HepG2 (cell line): ENCODE results near the gene PIK3R5. TPM values are rescaled to one million over a fixed set of nuclear protein-coding genes. Genes with fewer than 3 reads are reported as not detected.

ENCODE experiments used
- ATAC-seq: fragments of 200-7000 bp; cut with Tn5 transposase; 3 replicates; pipeline ENCODE4 v1.9.1; 2020; ENCODE audit warnings: mild to moderate bottlenecking, moderate library complexity
- BruUV-seq: library from RNA; stranded (reverse); fragments of 400-500 nt; replicated peaks from 2 replicates; lab custom pipeline; 2021; lab: Mats Ljungman, UMichigan
- CTCF ChIA-PET: fragments of 300-600 bp; formaldehyde crosslinking; extraction: SDS; loops from one replicate; lab custom pipeline; 2021; ENCODE audit warnings: low total read pairs, inconsistent platforms, low intra/inter-chr PET ratio; lab: Yijun Ruan, JAX
- POLR2A ChIA-PET: fragments of 350-600 bp; sonication (Branson Sonifier 250); formaldehyde crosslinking; loops from one replicate; lab custom pipeline; 2020; ENCODE audit warnings: antibody characterized with exemption, inconsistent platforms; lab: Yijun Ruan, JAX
- DNase-seq: peaks from one replicate; pipeline ENCODE4 v3.0.0-alpha.2; 2015; ENCODE audit warnings: low spot score
- FAIRE-seq: peaks from 3 replicates; lab custom pipeline; 2011; peaks lifted over from hg19 to GRCh38; lab: Jason Lieb, UNC
- H2AFZ ChIP-seq: one replicate; pipeline ENCODE4 v1.6.1; 2011; ENCODE audit warnings: low read length, inconsistent platforms
- H3K27ac ChIP-seq: fragments of 300-600 bp; 3 replicates; pipeline ENCODE4 v1.8.0; 2011; ENCODE audit warnings: mixed run types, mild to moderate bottlenecking, mixed read lengths, low read length, inconsistent platforms; ENCODE audit not compliant: insufficient read depth; ENCODE audit errors: extremely low read length
- H3K27me3 ChIP-seq, 2 experiments: fragments of 200-600 bp in 1 of 2; 2 replicates in 1 of 2; 3 replicates in 1 of 2; pipeline versions ENCODE4 v1.6.0 to v1.8.0; 2011; ENCODE audit warnings: low read length in 2 of 2, mild to moderate bottlenecking in 2 of 2, moderate library complexity in 2 of 2, inconsistent platforms in 1 of 2; ENCODE audit not compliant: insufficient read depth in 2 of 2, control insufficient read depth in 1 of 2
- H3K36me3 ChIP-seq, 2 experiments: fragments of 200-600 bp in 1 of 2; replicated peaks in 1 of 2; 2 replicates in 1 of 2; 3 replicates in 1 of 2; pipeline versions ENCODE4 v1.5.1 to v1.8.0; 2011; ENCODE audit warnings: low read length in 2 of 2, inconsistent platforms in 1 of 2; ENCODE audit not compliant: insufficient read depth in 2 of 2, control insufficient read depth in 1 of 2
- H3K4me1 ChIP-seq: 2 replicates; pipeline ENCODE4 v1.5.1; 2012; ENCODE audit warnings: low read length, inconsistent platforms; ENCODE audit not compliant: insufficient read depth
- H3K4me2 ChIP-seq: 2 replicates; pipeline ENCODE4 v1.6.0; 2011; ENCODE audit warnings: low read depth, low read length, inconsistent platforms
- H3K4me3 ChIP-seq, 3 experiments: fragments of 200-600 bp in 1 of 3; sonication (generic), shearing (Covaris generic) in 1 of 3; replicated peaks in 1 of 3; 2 replicates each; pipeline ENCODE4 v1.5.1; 2011 to 2016; ENCODE audit warnings: low read length in 3 of 3, inconsistent platforms in 2 of 3, low read depth in 2 of 3, mild to moderate bottlenecking in 2 of 3, control low read depth in 1 of 3, mixed read lengths in 1 of 3; ENCODE audit not compliant: insufficient read depth in 1 of 3
- H3K79me2 ChIP-seq: one replicate; pipeline ENCODE4 v1.6.1; 2011; ENCODE audit warnings: low read length, inconsistent platforms; ENCODE audit not compliant: insufficient read depth
- H3K9ac ChIP-seq: 2 replicates; pipeline ENCODE4 v1.6.0; 2011; ENCODE audit warnings: mild to moderate bottlenecking, low read depth, low read length, inconsistent platforms; ENCODE audit not compliant: insufficient read depth
- H3K9me3 ChIP-seq: 2 replicates; pipeline ENCODE4 v1.5.1; 2012; ENCODE audit warnings: mild to moderate bottlenecking, low read length
- H4K20me1 ChIP-seq: 2 replicates; pipeline ENCODE4 v1.6.0; 2011; ENCODE audit warnings: inconsistent platforms, mild to moderate bottlenecking, low read length, moderate library complexity; ENCODE audit not compliant: insufficient read depth
- BATF2 ChIP-seq: sonication (generic); formaldehyde crosslinking; IDR thresholded peaks from 2 replicates; pipeline ENCODE4 v1.8.0; 2022; ENCODE audit warnings: mild to moderate bottlenecking, missing genetic modification reagents, moderate library complexity
- FOXC1 ChIP-seq: sonication (generic); formaldehyde crosslinking; IDR thresholded peaks from 2 replicates; pipeline ENCODE4 v1.8.0; 2022; ENCODE audit warnings: mild to moderate bottlenecking, missing genetic modification reagents, borderline replicate concordance
- JUN ChIP-seq: sonication (generic); formaldehyde crosslinking; IDR thresholded peaks from 2 replicates; pipeline ENCODE4 v1.4.0; 2020; ENCODE audit warnings: mild to moderate bottlenecking, missing genetic modification reagents
- MTF2 ChIP-seq: sonication (generic); formaldehyde crosslinking; IDR thresholded peaks from 2 replicates; pipeline ENCODE4 v1.5.0; 2020; ENCODE audit warnings: missing genetic modification reagents, borderline replicate concordance
- NFE2L2 ChIP-seq: fragments of 150-350 bp; IDR thresholded peaks from 2 replicates; pipeline ENCODE4 v1.6.1; 2014; ENCODE audit warnings: low read length
- RXRB ChIP-seq: IDR thresholded peaks from 2 replicates; pipeline ENCODE4 v1.6.1; 2016; ENCODE audit warnings: borderline replicate concordance, missing genetic modification reagents, missing compliant biosample characterization
- SMAD9 ChIP-seq: sonication (generic); formaldehyde crosslinking; IDR thresholded peaks from 2 replicates; pipeline ENCODE4 v1.5.1; 2020; ENCODE audit warnings: mild to moderate bottlenecking, missing genetic modification reagents
- ZMYM4 ChIP-seq: sonication (generic); formaldehyde crosslinking; IDR thresholded peaks from 2 replicates; pipeline ENCODE4 v1.8.1; 2023; ENCODE audit warnings: mild to moderate bottlenecking, missing genetic modification reagents
- ZNF598 ChIP-seq: sonication (generic); formaldehyde crosslinking; IDR thresholded peaks from 2 replicates; pipeline ENCODE4 v1.5.1; 2020; ENCODE audit warnings: mild to moderate bottlenecking, missing genetic modification reagents, borderline replicate concordance
- ZNF709 ChIP-seq: sonication (generic); formaldehyde crosslinking; IDR thresholded peaks from 2 replicates; pipeline ENCODE4 v1.5.0; 2020; ENCODE audit warnings: mild to moderate bottlenecking, missing genetic modification reagents
- WGBS: methylation state at CpG from one replicate; pipeline ENCODE4 v1.1.6; 2017; ENCODE audit warnings: low lambda C conversion rate; 5-methylcytosine and 5-hydroxymethylcytosine counted together
- in situ Hi-C: cut with HindIII; loops from 2 replicates; pipeline ENCODE4 v1.10.0; 2017; ENCODE audit warnings: low pct_unique_long_range_greater_than_20kb; ENCODE audit not compliant: extremely low pct_ligation_motif_present
- intact Hi-C: fragments of 100-400 bp; cut with micrococcal nuclease; formaldehyde crosslinking; loops from one replicate; pipeline ENCODE4 v1.10.0; 2022; ENCODE audit not compliant: unreplicated experiment
- polyA plus RNA-seq, 8 experiments: library from polyadenylated mRNA; depleted of rRNA in 3 of 8; stranded (reverse) in 7 of 8; unstranded in 1 of 8; fragments of >200 nt; fragmentation: Illumina TruSeq in 4 of 8; extraction: Trizol in 4 of 8; gene quantifications; 2 replicates each; pipeline versions ENCODE4 v1.2.1 to v1.2.3, GENCODE V29; 2011 to 2016; ENCODE audit warnings: low read depth in 4 of 8, missing spikeins in 1 of 8, mixed read lengths in 1 of 8; ENCODE audit not compliant: insufficient read depth in 1 of 8
- total RNA-seq, 5 experiments: library from RNA; depleted of rRNA; stranded (reverse); fragments of >200 nt; fragmentation: Illumina TruSeq; extraction: Trizol; gene quantifications; 2 replicates each; pipeline ENCODE4 v1.2.3, GENCODE V29; 2016; ENCODE audit warnings: low read depth in 1 of 5
- TF ChIP-seq, protein P1 (sequence below): sonication (generic); formaldehyde crosslinking; IDR thresholded peaks from 2 replicates; pipeline ENCODE4 v1.4.0; 2020; ENCODE audit warnings: missing genetic modification reagents

The PIK3R5 gene
- total and polyA plus RNA-seq, 2 of the 13 experiments (the other 11 are each of a cell fraction or from before 2014, with no cell fraction given), result not detected

DNA sequence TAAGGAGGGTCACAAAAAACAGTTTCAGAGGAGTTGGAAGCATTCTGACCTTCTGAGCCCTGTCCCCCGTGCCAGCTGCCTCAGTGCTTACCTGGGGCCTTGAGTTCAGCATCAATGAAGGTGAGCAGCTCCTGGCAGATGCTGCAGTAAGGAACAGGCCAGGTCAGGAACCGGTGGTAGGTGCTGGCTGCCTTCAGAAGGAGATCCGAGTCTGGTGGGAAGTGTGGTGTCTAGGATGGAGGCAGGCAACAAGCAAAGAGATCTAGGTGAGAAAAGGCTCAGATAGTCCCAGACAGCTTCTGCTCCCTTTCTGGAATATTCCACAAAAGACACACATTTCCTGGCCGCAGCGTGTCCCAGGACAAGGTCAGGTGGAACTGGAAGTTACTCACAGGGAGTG, 60.8 kb downstream of the PIK3R5 start:
- Histone ChIP-seq H3K4me2 (no peak overlapping the region), H3K9ac (no peak overlapping the region), H3K36me3 (no peaks in the 10 kb centered on the region), H4K20me1 (no peaks in the 10 kb centered on the region), H3K4me1 (no peaks in the 10 kb centered on the region), H3K27me3 (peaks cover 5 to 12% of the 10 kb centered on the region in 2 experiments; a peak in 3 of 5 replicates), H3K27ac (no peak overlapping the region), H3K9me3 (no peaks in the 10 kb centered on the region), H2AFZ (no peak overlapping the region), H3K79me2 (no peaks in the 10 kb centered on the region), H3K4me3 (no peak overlapping the region)
- WGBS, result 5% methylated on average over 4 of the region's 5 CpGs
- no TSS peak for BruUV-seq
- no peak for FAIRE-seq
- in situ Hi-C loops (no loop called here), intact Hi-C loops (no loop called here)
- no peak for DNase-seq
- ATAC-seq, result no peak
- ChIA-PET CTCF (no interaction called here), POLR2A (no interaction called here)
- TF ChIP-seq MTF2 (CRISPR knock-in tag) (no peak), JUN (CRISPR knock-in tag) (no peak), BATF2 (CRISPR knock-in tag) (no peak), SMAD9 (CRISPR knock-in tag) (no peak), RXRB (no peak), ZMYM4 (CRISPR knock-in tag) (no peak), FOXC1 (no peak), NFE2L2 (no peak), ZNF598 (CRISPR knock-in tag) (no peak), ZNF709 (CRISPR knock-in tag) (no peak)
- TF ChIP-seq, protein P1, sequence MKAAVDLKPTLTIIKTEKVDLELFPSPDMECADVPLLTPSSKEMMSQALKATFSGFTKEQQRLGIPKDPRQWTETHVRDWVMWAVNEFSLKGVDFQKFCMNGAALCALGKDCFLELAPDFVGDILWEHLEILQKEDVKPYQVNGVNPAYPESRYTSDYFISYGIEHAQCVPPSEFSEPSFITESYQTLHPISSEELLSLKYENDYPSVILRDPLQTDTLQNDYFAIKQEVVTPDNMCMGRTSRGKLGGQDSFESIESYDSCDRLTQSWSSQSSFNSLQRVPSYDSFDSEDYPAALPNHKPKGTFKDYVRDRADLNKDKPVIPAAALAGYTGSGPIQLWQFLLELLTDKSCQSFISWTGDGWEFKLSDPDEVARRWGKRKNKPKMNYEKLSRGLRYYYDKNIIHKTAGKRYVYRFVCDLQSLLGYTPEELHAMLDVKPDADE (CRISPR knock-in tag), result no peak
